Activated CD8-positive, alpha-beta memory T cell treated with anti-CD3 and anti-CD28 coated beads for 4 hours (primary cell): Measurements from ENCODE around the gene PF4V1.
"Not testable (repeated sequence)": the region's sequence is repeated elsewhere in the genome, so short reads cannot be mapped to it uniquely, and the experiment has no call there.

Experiments used
- DNase-seq, 2 donors: peaks; one replicate each; pipeline ENCODE4 v3.0.0-alpha.2; 2020; ENCODE audit warnings: low read depth in 2 of 2

PF4V1 gene

DNA sequence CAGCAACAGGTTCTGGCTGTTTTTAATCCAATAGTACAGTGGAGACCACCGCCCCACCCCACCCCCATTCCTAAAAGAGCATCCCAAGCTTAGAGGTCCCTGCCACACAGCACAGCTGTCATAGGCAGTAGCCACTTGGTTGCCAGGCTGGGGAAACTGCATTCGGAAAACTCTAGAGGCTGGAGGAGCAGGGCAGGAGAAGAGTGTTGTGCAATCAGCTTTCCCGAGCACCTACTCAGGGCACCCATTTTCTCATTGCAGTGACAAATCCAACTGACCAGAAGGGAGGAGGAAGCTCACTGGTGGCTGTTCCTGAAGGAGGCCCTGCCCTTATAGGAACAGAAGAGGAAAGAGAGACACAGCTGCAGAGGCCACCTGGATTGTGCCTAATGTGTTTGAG is 17.2 kb downstream of the PF4V1 start:
- no peak for DNase-seq

DNA sequence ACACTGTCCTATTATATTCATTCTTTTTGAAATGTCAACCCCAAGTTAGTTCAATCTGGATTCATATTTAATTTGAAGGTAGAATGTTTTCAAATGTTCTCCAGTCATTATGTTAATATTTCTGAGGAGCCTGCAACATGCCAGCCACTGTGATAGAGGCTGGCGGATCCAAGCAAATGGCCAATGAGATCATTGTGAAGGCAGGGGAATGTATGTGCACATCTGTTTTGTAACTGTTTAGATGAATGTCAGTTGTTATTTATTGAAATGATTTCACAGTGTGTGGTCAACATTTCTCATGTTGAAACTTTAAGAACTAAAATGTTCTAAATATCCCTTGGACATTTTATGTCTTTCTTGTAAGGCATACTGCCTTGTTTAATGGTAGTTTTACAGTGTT is 17.7 kb downstream of the PF4V1 start:
- no peak for DNase-seq

DNA sequence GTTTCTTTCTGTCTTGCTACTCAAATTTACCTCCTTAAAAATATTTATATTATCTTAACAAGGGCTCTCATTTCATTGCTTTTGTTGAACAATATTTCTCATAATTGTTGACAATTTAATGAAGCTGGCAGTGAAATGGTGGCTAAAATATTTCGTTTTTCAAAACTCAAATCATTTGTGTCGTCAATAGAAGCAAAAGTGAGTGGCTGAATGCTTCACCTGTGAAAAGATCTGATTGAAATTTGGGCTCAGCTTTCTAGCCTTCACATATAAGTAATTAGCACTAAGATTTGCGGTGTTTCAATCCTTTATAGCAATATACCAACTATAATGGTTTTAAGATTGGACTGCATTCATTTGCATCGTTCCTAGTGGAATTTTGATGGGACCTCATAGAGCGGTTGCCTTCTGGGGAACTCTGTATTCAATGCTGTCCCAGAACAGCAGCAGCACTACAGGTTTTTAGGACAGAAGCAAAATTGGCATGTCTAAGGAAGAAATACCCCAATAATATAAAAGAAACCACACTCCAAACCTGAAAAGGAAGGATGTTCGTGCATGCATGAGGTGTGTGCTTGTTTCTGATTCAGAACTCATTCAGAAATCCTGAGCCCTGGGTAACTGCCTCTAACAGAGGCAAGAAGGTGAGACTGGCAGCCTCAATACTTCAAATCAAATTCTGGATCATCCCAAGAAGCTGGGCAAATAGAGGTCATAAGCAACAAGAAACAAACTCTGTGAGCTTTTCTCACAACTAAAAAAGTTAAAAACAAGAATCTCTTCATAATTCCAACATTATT is 18.6 kb downstream of the PF4V1 start:
- DNase-seq, result no peak

DNA sequence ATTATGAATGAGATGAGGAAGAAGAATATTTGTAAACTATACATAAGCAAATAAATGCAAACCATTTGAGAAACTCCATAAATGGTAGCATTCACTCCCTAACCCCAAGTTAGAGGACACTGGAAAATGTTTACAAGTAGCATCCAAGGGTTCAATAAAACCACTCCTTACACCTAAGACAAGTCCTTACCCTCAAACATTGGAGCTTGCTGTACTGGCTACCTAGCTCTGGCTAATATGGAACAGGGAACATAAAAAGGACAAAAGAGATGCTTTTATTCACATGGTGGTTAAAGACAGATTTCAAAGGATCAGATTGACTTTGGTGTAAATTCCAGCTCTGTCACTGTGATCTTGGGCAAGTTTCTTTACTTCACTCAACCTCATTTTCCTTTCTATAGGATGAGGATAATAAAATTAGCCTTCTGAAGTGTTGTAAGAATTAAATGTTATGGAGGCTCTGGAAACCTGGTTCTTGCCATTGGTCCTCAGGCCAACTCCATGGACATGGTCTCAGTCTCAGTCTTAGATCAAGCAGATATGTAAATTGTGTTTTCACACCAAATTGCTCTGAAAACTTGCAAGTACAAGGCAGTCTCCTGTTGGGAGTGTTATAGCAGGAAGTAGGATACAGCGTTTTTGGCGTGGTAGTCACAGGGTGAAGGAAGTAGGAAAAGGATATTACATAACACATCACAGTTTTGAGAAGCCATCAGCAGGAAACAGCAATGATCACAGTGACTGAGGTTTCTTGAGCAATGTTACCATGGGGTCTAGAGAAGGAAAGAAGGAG is 19.4 kb downstream of the PF4V1 start:
- DNase-seq, result no peak

DNA sequence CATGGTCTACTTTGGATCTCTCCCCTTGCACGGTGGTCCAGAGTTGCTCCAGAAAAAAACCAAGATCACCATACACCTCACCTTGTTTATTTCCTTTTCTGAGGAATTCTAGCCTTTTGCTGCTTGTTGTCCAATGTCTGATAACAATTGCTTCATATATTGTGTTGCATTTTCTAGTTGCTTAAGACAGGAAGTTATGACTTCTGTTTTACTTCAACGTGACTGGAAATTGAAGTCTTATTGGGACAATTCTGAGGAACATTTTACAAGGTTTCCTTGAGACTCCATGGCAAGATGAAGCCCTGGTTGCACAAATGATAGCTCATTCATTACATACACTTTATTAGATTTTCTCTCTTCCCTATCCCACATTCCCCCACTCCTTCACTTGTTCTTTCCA is 21.3 kb downstream of the PF4V1 start:
- DNase-seq, result no peak

DNA sequence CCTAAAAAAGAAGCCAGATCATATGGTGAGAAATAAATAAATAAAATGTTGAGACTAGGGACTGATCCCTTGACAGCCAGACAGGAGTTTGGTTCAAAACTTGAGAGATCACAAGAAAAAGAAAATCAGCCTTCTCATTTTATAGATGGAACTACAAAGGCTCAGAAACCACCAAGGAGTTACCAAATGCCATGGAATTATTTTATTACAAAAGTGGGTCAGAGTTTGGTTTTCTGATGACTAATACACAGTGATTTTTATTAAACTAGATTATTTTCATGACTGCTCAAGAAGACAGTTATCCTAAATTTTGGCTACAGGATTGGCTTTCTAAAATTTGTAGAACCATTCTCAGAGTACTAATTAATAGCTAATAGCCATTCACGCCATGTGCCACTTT is 22.3 kb downstream of the PF4V1 start:
- no peak for DNase-seq

DNA sequence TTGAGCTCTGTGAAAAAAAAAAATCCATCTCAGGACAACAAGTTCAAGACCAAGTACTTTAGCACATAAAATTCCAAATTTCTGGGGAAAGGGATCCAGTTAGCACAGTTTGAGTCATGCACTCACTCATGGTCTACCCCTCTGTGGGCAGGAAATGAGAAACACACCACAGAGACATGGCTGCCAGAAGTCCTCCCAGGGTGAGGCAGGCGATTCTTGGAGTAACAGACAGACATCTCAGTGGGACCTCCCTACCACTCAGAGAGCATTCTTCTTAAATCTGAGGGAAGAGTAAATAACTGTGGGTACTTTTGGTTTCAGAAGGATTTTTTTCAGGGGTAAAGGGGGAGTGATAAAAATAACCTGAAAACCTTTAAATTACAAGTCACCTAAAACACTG is 30.2 kb downstream of the PF4V1 start:
- DNase-seq, result no peak

DNA sequence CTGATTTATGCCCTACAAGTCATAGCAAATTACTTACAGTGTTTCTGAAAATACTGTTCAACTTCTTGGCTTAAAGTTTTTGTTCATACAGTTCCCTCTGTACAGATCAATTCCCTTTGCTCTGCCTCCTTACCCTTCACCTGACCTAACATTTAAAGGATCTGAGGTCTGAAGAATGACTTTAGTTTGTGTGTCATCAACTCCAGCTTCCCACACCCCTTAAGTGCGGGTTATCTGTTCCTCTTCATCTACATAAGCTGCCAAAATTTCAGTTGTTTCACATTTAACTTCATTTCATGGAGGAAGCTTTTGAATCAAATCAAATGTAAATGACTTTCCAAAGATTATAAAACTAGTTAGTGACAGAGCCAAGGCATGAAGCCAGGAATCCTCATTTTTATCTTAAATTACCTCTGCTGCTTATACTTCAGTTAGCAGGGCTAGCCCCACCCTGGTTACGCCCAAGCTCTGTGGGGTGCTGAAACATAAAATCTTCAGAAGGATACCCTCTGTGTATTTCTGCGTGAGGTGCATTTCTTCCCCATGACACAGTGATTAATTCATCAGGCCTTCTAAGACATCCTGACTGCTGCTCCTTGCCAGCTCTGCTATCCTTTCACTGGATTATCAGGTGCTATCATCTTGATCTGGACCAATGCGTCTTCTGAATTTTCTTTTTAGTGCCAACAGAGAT is 32.6 kb downstream of the PF4V1 start:
- DNase-seq, result no peak

DNA sequence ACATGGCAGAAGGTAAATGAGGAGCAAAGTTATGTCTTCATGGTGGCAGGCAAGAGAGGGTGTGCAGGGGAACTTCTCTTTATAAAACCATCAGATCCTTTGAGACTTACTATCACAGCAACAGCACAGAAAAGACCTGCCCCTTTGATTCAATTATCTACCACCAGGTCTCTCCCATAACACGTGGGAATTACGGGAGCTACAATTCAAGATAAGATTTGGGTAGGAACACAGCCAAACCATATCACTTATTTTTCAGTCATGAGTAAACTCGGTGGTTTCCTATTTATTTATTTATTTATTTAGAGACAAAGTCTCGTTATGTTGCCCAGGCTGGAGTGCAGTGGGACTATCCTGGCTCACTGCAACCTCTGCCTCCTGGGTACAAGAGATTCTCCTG is 38.2 kb downstream of the PF4V1 start:
- no peak for DNase-seq

DNA sequence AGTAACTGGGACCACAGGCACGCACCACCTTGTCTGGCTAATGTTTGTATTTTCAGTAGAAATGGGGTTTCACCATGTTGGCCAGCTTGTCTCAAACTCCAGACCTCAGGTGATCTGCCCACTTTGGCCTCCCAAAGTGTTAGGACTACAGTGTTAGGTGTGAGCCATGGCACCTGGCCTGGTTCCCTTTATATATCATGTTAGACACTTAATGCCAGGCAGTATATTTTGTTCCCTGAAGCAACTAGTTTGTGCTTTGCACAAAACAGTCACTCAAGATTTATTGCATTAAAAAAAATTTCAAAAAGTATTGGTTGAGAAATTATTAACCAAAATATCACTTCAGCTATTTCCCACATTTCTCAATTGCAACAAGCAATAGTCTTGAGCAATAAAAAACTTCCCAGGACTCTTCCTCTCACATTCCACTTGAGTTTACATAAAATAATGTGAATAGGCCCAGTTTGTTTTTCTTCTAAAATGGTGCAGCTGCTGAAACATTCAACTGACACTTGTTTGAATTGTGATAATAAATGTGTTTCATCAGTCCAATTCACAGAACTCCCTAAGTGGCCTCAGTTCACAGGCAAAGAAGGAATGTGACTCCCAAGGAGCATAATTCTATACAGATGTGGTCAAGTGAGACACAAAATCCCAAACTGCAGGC is 38.8 kb downstream of the PF4V1 start:
- DNase-seq, result no peak

DNA sequence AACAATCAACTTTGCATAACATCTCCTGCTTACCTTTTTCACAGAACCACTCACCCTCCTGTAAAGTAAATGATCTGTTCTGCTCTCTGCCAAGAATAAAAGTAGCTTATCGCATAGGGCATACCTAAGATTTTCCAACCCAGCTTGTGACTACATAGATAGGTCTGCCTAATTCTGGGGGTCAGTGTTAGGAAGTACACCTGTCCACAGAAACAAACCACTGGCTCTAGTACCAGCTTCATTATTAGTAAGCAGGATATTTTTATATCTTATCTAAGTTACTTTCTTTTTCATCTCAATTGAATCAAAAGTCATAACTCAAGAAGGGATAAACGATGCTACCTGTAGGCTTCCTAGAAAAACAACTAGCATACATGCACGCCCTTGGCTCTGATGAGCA is 39.9 kb downstream of the PF4V1 start:
- no peak for DNase-seq

DNA sequence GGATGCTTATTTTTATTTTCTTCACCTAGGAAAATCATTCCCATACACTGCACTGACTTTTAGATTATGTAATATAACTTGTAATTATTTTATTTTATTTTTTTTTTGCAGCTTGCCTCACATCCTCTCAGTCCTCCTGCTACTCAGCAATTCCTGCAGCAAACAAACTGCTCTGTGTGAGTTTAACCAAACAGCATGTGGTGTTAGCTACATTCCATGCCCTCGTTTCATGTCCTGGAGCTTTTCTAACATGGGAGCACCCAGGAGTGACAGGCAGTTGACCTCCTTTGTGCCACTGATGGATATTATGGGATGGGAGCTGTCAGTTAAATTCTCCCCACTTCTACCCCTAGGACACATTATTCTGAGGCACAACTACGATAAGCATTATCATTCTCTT is 40.9 kb downstream of the PF4V1 start:
- DNase-seq, result no peak

DNA sequence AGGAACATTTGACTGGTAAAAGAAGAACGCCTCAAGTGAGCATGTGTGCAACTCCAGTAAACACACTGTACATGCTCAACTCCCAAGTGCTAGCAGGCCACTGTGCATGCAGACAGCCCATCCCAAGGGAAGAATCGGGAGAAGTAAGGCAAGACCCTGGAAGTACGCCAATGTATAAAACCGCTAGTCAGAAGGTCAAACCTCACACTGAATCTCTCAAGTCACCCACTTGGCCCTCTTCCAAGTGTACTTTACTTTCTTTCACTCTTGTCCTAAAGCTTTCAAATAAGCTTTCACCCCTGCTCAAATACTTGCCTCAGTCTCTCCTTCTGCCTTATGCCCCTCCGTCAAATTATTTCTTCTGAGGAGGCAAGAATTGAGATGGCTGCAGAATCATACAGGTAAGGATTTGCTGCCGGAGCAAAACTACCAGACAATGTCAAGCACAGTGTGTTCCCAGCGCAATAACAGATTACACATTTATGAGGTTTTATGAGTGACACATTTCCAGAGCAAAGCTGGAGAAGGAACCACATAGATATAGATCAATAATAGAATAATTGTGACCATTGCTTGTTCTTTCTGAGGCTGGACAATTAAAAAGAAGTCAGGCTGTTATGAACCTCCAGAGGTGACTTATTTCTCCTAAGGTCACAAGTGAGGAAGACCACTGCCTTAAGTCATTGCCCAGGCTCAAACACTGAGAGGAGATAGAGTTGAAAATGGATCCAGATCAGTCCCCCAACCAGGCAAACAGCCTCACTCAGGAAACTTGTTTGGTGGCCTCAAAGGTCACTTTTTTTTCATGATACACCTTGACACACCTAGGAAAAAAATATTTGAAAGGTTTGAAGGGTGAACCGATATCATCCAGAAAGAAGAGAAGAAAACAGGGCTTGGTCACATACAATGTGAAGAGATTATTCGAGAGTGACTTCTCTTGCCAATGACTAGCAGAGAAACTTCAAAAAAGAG is 42.4 kb downstream of the PF4V1 start:
- no peak for DNase-seq

DNA sequence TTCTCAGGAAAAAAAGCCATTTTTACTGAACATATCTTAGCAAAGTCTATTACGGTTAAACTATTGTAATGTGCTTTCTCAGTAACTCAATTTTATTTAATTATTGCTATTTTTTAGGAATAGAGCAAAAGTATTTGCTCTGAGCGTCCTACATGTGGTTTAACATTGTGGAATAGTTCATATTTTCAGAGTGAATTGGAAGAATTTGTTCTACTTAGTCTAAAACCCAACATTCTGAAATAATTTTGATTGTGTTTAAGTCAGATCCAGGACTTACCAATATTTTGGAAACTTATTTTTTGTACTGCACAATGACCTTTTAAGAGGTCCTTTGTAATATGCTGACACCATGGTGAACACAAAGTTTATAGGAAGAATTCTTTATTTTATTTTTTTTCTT is 43.3 kb downstream of the PF4V1 start:
- DNase-seq, result no peak

DNA sequence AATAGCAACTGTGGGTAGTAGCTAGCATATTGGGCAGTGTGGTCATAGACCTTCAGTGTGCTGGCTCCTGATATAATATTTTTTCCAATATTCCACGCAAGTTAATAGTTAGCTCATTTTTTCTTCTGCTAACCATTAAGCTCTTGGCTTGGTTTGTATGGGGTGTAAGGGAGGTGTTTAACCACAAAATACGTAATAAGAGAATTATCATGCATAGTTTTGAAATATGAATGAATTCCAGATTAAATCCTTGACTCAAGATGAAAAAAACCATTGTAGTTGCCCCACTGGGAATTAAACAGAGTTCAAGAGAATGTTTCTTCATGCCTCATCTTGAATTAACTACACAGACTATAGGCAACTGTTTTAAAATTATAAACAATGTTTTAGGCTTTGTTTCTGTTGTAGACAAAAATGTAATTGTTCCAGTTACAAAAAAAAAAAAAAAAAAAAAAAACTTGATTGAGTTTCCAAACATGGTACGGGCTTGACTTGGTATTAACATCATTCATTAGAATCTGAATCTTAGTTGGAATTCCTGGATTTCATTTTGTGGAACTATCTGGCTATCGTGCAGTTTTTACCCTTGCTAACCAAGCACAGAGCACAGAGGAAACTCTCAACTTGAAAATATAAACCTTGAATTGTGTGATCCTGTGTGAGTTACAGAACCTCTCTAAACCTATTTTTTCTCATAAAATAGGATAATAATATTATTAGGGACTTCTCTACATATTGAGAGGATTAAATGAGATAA is 44.5 kb downstream of the PF4V1 start:
- DNase-seq, result no peak

DNA sequence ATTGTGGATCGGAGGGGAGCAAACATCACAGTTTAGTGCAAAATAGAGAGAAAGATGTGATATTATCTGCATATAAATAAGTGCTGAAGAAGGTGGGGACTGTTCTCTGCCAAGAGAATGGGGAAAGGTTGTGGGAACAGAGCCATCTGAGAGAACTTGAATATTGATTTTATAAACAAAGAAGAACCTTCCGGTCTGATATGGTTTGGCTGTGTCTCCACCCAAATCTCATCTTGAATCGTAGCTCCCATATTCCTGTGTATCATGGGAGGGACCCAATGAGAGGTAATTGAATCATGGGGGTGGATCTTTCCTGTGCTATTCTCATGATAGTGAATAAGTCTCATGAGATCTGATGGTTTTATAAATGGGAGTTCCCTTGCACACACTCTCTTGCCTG is 46.2 kb downstream of the PF4V1 start:
- DNase-seq, result not testable (repeated sequence)

DNA sequence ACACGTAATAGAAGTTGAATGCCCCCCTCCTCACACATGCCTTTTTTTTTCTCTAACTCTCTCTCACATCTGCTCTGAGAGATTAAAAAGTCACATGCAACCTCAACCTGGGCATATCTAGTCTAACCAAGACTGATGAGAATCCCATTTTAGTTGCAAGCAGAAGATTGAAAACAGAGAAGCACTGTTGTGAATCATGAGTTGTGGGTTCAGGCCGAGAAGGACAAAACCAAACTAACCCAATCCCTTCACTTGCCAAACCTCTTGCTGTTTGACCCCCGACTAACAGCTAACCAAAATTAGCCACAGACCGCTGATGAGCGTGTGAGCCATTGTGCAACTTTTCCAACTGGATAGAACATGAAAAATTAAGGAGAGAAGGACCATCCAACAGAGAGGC is 47.9 kb downstream of the PF4V1 start:
- no peak for DNase-seq

DNA sequence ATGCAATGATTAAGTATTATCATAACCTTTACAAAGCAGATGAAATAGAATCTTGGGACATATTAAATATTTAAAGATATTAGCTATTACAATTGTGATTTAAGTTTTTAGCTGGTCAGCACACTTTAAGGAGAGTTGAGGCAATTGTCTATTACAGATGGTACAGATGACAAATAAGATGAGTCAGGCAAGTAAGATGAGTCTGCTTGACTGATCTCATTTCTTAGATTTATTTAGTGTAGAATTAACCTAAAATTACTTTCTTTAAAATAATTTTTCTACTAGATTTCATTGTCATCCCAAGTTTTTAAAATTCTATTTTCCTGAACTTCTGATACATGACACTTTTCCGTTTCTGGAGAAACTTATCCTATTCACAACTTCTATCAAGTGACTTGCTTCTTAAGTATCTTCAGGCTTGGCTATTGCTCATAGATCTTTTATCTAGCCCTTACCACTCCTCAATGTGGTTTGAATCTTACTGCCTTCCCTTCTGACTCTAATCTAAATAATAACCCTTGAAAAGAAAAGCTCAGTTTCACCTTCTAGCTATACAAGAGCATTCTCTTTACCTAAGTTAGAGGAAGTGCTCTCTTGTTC is 49.0 kb downstream of the PF4V1 start:
- no peak for DNase-seq

DNA sequence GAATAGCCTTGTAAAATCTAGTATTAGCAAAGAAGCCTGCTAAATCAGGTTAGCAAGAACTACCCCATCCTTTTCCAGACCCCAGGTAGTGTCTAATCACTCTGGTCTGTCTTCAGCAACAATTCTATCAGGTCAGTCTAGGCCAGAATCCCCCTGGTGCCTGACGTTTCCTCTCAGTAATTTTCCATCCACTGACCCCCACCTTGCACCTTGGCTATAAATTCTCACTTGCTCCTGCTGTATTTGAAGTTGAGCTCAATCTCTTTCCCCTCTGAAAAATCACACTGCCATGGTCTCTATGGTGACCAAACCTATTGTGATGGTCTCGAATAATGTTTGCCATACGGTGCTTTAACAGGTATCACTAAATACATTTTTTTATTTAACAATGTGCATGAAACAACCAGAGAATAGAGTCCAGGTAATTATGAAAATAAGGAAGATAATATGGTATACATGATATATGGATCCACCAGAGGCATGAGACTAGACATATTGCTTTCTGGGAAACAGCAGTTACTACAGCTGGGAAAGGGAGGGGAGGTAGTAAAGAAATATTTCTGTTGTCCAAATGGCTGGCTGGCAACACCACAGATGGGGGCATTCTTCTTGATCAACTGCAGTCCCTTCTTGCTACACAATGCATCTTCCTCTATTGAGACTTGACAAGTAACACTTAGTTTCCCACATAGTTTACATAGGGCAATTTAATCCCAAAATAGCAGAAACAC is 49.9 kb downstream of the PF4V1 start:
- no peak for DNase-seq
